ENCODE results near the gene ITFG1. TPM values are rescaled to one million over a fixed set of nuclear protein-coding genes. Genes with fewer than 3 reads are reported as not detected.

ITFG1 gene
- total and polyA plus RNA-seq, 2 of the 13 experiments (the other 11 are each of a cell fraction or from before 2014, with no cell fraction given) = 74.5 to 150 TPM

DNA sequence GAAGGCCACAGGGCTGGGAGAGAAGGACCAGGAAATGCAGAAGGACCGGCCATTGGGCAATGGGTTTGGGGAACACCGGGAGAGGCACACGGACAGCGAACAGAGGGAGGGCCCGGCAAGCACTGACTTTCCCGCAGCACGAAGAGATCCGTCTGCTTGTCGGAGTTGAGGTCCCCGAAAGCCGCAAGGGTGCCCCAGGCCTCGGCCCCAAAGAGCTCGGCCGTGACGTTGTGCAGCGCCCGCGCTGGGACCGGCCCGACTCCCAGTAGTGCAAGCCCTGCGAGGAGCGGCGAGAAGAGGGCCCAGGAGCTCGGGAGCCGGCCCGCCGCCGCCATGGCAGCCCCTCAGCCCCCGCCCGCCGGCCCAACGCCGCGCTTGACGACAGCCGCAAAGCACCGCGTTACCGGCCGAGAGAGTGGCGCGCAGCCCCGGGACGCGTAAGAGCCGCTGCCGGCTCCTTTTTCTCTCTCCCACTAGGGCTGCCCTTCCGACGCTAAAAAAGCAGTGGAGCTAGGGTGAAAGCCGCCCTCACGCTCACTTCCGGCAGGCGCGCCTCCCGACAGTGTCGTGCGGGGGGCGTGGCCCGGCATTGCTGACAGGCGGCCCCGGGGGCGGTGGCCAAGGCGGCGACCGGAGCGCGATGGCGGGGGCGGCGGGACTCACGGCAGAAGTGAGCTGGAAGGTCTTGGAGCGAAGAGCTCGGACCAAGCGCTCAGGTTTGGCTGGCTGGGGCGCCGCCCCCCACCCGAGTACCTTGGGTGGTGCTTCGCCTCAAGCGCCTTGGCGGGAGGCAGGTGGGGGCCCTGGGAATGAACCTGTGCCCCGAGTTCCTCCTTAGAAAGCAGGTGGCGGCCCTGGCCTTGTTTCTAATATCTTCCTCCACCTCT, at the start of gene ITFG1, which contains the start of gene PHKB (continued):
- TF ChIP-seq SATB2 (CRISPR knock-in tag; IDR thresholded peaks at IDR 0.05) (peak; percentile 77; the same call in 1 of the 2 replicates), SP5 (CRISPR knock-in tag; IDR thresholded peaks at IDR 0.05; ENCODE audit: borderline replicate concordance, low read depth) (peak; percentile 85; the same call in 1 of the 2 replicates), ZNF761 (CRISPR knock-in tag; conservative IDR thresholded peaks at IDR 0.05) (peak; percentile 95), GABPA (IDR thresholded peaks at IDR 0.05; ENCODE audit: low read depth, low read length) (peak; percentile 56), GABPA (CRISPR knock-in tag; IDR thresholded peaks at IDR 0.05; ENCODE audit: low read depth) (peak; percentile 83), HNRNPK (IDR thresholded peaks at IDR 0.05; ENCODE audit: low read depth, low read length, poor library complexity, severe bottlenecking) (peak; percentile 74), XRCC5 (optimal IDR thresholded peaks at IDR 0.05; ENCODE audit: low read length) (peak; percentile 45), ZNF891 (CRISPR knock-in tag; IDR thresholded peaks at IDR 0.05) (no peak; the same call in 1 of the 2 replicates), ZNF740 (CRISPR knock-in tag; IDR thresholded peaks at IDR 0.05) (peak; percentile 13; the same call in 1 of the 2 replicates), ISL2 (CRISPR knock-in tag; IDR thresholded peaks at IDR 0.05) (peak; percentile 79), KAT2B (IDR thresholded peaks at IDR 0.05; ENCODE audit: borderline replicate concordance, low read depth, low read length) (no peak), ZMYM4 (CRISPR knock-in tag; IDR thresholded peaks at IDR 0.05) (peak; percentile 98), ZBTB10 (CRISPR knock-in tag; IDR thresholded peaks at IDR 0.05; ENCODE audit: borderline replicate concordance) (no peak), ZNF615 (CRISPR knock-in tag; IDR thresholded peaks at IDR 0.05; ENCODE audit: borderline replicate concordance) (0 out of 2 replicates have a peak, but pooled peaks have one; percentile 20), CHCHD3 (CRISPR knock-in tag; IDR thresholded peaks at IDR 0.05) (no peak), ZNF550 (CRISPR knock-in tag; IDR thresholded peaks at IDR 0.05; ENCODE audit: borderline replicate concordance) (no peak; the same call in 1 of the 2 replicates), ZNF572 (CRISPR knock-in tag; IDR thresholded peaks at IDR 0.05) (no peak), TOPORS (CRISPR knock-in tag; IDR thresholded peaks at IDR 0.05) (no peak), ZNF451 (CRISPR knock-in tag; IDR thresholded peaks at IDR 0.05) (peak; percentile 53; the same call in 1 of the 2 replicates), ZSCAN12 (CRISPR knock-in tag; IDR thresholded peaks at IDR 0.05) (peak; percentile 81; the same call in 1 of the 2 replicates), ARNT2 (CRISPR knock-in tag; IDR thresholded peaks at IDR 0.05; ENCODE audit: low read depth) (peak; percentile 35), ZNF251 (CRISPR knock-in tag; IDR thresholded peaks at IDR 0.05) (peak; percentile 26; the same call in 1 of the 2 replicates), ATF1 (CRISPR knock-in tag; IDR thresholded peaks at IDR 0.05) (no peak)

Measured in HepG2 (cell line).